GM10248 (cell line): ENCODE measurements around the gene PREP.

ENCODE experiments used
- CTCF ChIA-PET: fragments of 300-600 bp; sonication (Branson Sonifier 250); formaldehyde crosslinking; extraction: SDS; loops from one replicate; lab custom pipeline; 2021; ENCODE audit warnings: antibody characterized with exemption; lab: Yijun Ruan, JAX
- POLR2A ChIA-PET: fragments of 350-650 bp; sonication (Branson Sonifier 250); formaldehyde crosslinking; extraction: SDS; loops from one replicate; lab custom pipeline; 2020; ENCODE audit warnings: antibody characterized with exemption; lab: Yijun Ruan, JAX
- DNase-seq: peaks from one replicate; pipeline ENCODE4 v3.0.0; 2012; ENCODE audit errors: extremely low spot score
- TF ChIP-seq, protein P1 (sequence below): IDR thresholded peaks from 2 replicates; pipeline ENCODE4 v1.5.1; 2012; ENCODE audit warnings: mild to moderate bottlenecking, low read depth; ENCODE audit errors: extremely low read depth, missing control alignments, control extremely low read depth

Gene PREP

DNA sequence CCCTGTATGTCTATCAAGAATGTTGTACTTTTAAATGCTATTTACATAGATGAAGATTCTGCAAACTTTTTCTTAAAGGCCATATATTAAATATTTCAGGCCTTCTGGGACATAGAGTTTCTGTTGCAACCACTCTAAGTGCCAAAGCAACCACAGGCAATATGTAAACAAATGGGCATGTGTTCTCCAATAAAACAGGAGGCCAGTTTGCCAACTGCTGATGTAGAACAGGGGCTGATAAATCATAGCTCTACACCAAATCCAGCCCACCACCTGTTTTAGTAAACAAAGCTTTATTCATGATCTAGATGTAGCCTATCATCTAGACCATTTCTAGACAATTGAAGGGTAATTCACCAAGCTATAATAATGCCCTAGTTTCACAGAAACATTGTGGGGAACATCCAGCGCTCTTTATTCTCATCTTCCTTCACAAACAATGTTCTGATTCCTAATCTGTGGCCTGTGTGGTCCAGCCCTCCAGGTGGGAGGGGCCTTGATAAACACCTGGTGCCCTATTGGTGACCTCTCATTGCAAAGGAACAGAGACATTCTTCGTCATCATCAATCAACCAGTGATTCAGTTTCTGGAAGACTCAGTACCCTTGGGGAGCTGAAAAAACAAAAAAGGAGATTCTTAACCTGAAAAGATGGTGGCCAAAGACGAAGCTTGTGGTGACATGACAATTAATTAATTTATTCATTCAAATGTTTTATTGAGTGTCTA lies 80.2 kb downstream of the PREP start:
- ChIA-PET POLR2A (no interaction called here), CTCF (interaction anchor here (1.0 to 1.4 kb wide), 5 partner anchors 10 to 80 kb away, joined by 3 to 4 read pairs (median 4); partner anchors contain the start of gene PREP)
- no peak for DNase-seq
- TF ChIP-seq, protein P1, sequence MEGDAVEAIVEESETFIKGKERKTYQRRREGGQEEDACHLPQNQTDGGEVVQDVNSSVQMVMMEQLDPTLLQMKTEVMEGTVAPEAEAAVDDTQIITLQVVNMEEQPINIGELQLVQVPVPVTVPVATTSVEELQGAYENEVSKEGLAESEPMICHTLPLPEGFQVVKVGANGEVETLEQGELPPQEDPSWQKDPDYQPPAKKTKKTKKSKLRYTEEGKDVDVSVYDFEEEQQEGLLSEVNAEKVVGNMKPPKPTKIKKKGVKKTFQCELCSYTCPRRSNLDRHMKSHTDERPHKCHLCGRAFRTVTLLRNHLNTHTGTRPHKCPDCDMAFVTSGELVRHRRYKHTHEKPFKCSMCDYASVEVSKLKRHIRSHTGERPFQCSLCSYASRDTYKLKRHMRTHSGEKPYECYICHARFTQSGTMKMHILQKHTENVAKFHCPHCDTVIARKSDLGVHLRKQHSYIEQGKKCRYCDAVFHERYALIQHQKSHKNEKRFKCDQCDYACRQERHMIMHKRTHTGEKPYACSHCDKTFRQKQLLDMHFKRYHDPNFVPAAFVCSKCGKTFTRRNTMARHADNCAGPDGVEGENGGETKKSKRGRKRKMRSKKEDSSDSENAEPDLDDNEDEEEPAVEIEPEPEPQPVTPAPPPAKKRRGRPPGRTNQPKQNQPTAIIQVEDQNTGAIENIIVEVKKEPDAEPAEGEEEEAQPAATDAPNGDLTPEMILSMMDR = no peak

- TF ChIP-seq, protein P1 = no peak
- ChIA-PET POLR2A (no interaction called here), CTCF (no interaction called here)
- no peak for DNase-seq
Observed at GRCh38 chr6:105321728-105322127, 81.2 kb downstream of the PREP start.

DNA sequence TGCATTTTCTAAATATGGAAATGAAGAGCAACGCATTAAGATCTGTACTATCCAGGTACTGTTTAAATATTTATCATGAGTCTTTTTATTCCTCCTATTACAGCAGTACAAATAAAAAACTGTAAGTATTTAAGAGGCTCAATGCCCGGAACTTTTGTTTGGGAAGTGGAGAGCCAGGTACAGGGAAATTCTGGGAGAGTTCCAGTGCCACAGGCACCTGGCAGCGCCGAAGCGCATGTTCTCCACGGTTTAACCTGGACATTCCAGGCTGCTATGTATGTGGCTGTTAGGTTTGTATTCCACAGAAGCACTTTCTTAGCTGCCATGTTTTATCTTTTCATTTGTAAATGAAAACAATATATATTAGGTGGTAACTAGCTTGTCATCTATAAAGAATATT lies 81.7 kb downstream of the PREP start:
- DNase-seq = no peak
- TF ChIP-seq, protein P1 = no peak
- ChIA-PET CTCF (no interaction called here), POLR2A (no interaction called here)

DNA sequence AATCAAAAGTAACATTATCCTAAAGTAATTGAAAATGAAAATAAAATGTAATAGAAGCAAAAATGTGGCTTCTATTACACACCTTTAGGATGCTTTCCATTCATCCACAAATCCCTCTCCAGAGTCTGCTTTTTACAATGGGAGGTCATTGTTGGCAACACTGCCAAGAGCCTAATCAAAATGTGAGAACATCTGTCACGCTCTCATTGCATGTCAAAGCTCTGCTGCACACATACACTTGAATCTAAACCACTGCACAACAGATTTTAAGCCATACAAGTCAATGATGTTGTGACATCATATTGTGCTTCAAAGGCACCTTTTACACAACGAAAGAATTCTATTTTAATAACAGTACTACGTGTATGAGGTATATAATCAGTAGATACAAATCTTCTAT lies 82.1 kb downstream of the PREP start:
- POLR2A ChIA-PET = no interaction called here
- CTCF ChIA-PET = no interaction called here
- no peak for DNase-seq
- TF ChIP-seq, protein P1 = no peak

DNA sequence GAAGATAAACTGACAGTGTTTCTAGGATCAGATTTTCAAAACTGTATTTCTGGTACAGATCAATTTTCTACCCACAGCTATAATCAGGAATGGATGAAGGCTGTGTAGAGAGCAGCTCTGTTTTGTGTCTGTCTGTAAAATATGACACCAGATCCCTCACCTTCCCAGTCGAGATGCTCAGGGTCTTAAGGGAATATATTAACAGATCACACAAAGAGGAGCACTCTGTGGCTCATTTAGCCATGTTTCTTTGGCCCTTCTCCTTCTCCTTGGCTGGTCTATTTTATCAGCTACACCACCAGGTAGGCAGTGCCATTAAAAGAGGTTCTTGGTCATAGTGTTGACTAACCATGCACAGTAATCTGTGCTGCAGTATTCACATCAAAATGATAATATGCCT lies 82.6 kb downstream of the PREP start:
- TF ChIP-seq, protein P1 = no peak
- no peak for DNase-seq
- ChIA-PET POLR2A (no interaction called here), CTCF (no interaction called here)

DNA sequence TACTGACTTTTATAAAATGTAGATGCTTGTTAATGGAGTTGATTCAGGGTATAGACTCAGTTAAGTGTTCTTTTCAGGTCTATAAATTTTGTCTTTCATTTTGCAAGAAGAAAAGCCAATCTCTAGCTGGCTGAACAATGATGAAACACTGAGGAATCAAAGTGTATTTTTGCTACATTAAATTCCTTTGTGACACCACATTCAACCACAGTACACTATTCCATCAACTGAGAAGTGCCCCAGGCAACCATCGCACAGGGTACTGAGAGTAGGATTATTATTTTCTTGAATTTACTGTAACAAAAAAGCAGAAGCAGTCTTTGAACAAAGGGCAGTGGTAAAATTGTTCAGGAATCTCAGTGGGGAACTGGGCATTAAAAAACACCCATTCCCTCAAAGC lies 83.6 kb downstream of the PREP start:
- CTCF ChIA-PET = interaction anchor here (1.4 kb wide), 1 partner anchor 12 kb away, joined by 7 read pairs; no protein-coding TSS in a partner anchor
- POLR2A ChIA-PET = no interaction called here
- TF ChIP-seq, protein P1 = no peak

GRCh38 chr6:105318660-105319059 lies 84.2 kb downstream of the PREP start:
- TF ChIP-seq, protein P1 = no peak
- CTCF ChIA-PET = interaction anchor here (1.4 kb wide), 2 partner anchors 9 to 11 kb away, joined by 3 to 7 read pairs; no protein-coding TSS in a partner anchor
- POLR2A ChIA-PET = no interaction called here
- DNase-seq = no peak

More for the DNA sequence above, 83.6 kb downstream of the PREP start:
- no peak for DNase-seq
